ENCODE data around the gene ALDH1A1. TPM values are rescaled to one million over a fixed set of nuclear protein-coding genes. Genes with fewer than 3 reads are reported as not detected.

Gene ALDH1A1
- total RNA-seq, 1 experiment from 2014 or later, result 0.14 TPM

DNA sequence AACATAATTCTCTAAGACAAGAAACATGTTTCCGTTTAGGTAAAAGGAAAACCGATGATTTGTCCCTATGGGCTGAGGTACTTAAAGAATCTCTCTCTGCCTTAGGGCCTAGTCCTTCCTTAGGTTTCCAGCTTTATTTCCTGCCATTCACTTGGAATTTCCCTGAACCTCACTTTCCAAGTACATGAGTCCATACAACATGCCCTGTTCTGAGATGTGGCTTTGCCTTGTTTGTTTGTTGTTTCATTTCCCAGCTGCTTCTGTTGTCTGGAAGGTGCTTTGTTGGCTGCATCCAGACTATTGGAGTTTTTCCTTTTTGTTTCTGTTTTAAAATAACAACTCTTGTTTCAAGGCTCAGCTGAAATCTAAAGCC is 95.2 kb downstream of the ALDH1A1 start:
- no peak for DNase-seq (ENCODE audit: low read depth)

DNA sequence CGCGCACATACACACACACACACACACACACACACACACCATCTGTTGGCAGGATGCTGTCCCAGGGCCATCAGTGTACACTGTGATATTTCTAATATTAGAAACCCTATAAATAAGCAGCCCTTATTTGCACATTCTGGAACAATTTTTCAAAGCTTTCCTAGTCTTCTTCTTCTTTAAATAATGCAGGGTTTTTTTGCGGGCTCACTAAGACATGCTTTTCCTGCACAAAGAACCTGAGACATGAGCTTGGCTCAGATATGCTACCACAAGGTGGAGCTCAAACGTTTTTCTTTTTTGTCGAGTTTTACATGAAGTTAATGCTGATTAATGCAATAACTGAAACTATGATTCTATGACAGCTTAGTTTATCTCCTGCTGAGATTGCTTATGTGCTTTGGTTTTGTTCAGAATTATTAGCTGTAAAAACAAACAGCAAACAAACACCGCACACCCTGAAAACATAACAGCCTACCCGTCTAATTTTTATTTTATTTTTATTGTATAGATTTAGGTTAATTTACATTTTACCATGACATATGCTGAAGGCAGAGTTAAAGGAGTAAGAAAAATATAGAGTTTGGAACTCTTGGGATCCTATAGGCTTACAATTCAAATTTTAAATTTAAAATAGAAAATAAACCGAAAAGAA is 95.8 kb downstream of the ALDH1A1 start:
- peak; percentile 57 for DNase-seq (ENCODE audit: low read depth)

GRCh38 chr9:72855890-72856523 is 96.8 kb downstream of the ALDH1A1 start:
- no peak for DNase-seq (ENCODE audit: low read depth)

DNA sequence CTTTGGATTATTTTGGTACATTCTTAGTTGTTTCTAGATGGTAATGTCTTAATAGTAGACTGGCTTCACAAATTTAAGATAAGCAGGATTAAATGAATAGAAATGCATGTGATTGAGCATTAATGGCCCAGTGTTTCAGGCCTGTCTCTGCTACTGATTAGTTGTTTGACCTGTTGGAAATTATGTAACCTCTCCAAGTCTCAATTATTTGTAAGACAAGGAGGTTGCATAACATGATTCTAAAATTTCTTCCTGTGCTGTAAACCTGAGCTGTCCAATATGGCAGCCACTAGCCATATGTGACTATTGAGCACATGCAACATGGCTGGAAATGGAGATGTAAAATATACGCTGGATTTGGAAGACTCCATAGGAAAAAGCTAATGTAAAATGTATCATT is 97.5 kb downstream of the ALDH1A1 start:
- no peak for DNase-seq (ENCODE audit: low read depth)

Other genes with a start within 250 kb of the ALDH1A1 start
- 613 and 627 TPM in 2 replicates for gene ANXA1, start 198.8 kb upstream of the ALDH1A1 start, total RNA-seq (2014; rRNA removed; shearing (Covaris generic))

Data from HT1080 (cell line).